ENCODE results near the gene CDH23. TPM values are rescaled to one million over a fixed set of nuclear protein-coding genes. Genes with fewer than 3 reads are reported as not detected.

The CDH23 gene
- polyA plus RNA-seq, 1 donor (not counting 4 experiments of a cell fraction or from before 2014, with no cell fraction given), result 0.01 TPM

DNA sequence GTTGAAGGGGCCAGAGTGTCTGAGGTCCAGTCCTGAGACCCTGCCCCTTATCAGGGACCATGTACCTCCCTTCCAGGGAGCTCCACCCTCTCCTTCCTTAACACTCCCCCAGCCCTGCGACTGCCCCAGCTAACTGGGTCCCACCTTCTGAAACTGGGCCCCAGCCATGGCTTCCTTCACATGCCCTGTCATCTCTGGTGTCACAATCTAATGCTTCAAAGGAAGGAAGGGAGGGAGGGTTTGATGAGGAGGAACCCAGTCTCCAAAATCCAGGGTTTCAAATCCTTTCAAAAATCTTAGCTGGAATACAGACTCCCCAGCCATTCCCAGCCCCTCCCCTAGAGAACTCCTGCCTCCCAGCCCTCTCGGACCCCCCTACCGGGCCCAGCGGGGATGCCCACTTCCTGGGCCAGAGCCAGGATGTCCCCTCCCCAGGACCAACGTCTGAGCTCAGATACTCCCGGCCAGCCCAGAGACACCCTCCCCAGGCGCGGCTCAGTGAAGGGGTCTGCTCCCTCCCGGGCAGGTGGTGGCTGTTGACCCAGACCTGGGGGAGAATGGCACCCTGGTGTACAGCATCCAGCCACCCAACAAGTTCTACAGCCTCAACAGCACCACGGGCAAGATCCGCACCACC, 304.9 kb downstream of the CDH23 start:
- Histone ChIP-seq H4K20me1 (ENCODE audit: control insufficient read depth, extremely low read depth, insufficient read depth, low read length) (no peaks in the 10 kb centered on the region), H3K36me3 (ENCODE audit: control insufficient read depth in 2 of 2, extremely low read depth in 1 of 2, insufficient read depth in 2 of 2, low read length in 2 of 2) (no peaks in the 10 kb centered on the region), H3K79me2 (ENCODE audit: control insufficient read depth, insufficient read depth, low read length) (no peaks in the 10 kb centered on the region), H3K4me3 (ENCODE audit: control insufficient read depth in 2 of 3, extremely low read depth in 1 of 3, insufficient read depth in 2 of 3, low read depth in 1 of 3, low read length in 3 of 3) (no peak overlapping the region), H2AFZ (ENCODE audit: control insufficient read depth, low read length) (no peak overlapping the region), H3K9me3 (ENCODE audit: control insufficient read depth, low read depth, low read length) (no peaks in the 10 kb centered on the region), H3K4me1 (ENCODE audit: control insufficient read depth, extremely low read depth, insufficient read depth, low read length) (peaks cover 11% of the 10 kb centered on the region), H3K27ac (ENCODE audit: control insufficient read depth, insufficient read depth, low read length) (no peak overlapping the region), H3K27me3 (ENCODE audit: control insufficient read depth, extremely low read depth, insufficient read depth, low read length) (no peaks in the 10 kb centered on the region), H3K9ac (ENCODE audit: control insufficient read depth, extremely low read depth, insufficient read depth, low read length) (no peak overlapping the region), H3K4me2 (ENCODE audit: control insufficient read depth, extremely low read depth, insufficient read depth, low read depth, low read length) (no peak overlapping the region), H3K9me1 (ENCODE audit: control insufficient read depth, extremely low read depth, insufficient read depth, low read length) (no peaks in the 10 kb centered on the region)
- DNase-seq (ENCODE audit: low read depth, low spot score) (no peak), FAIRE-seq (no peak)
- TF ChIP-seq, protein P1, sequence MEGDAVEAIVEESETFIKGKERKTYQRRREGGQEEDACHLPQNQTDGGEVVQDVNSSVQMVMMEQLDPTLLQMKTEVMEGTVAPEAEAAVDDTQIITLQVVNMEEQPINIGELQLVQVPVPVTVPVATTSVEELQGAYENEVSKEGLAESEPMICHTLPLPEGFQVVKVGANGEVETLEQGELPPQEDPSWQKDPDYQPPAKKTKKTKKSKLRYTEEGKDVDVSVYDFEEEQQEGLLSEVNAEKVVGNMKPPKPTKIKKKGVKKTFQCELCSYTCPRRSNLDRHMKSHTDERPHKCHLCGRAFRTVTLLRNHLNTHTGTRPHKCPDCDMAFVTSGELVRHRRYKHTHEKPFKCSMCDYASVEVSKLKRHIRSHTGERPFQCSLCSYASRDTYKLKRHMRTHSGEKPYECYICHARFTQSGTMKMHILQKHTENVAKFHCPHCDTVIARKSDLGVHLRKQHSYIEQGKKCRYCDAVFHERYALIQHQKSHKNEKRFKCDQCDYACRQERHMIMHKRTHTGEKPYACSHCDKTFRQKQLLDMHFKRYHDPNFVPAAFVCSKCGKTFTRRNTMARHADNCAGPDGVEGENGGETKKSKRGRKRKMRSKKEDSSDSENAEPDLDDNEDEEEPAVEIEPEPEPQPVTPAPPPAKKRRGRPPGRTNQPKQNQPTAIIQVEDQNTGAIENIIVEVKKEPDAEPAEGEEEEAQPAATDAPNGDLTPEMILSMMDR (optimal IDR thresholded peaks at IDR 0.05 in 1 of 3, IDR thresholded peaks at IDR 0.05 in 1 of 3, conservative IDR thresholded peaks at IDR 0.05 in 1 of 3; ENCODE audit: extremely low read depth in 1 of 3, insufficient read depth in 2 of 3, low read length in 3 of 3), result no peak
- no peak for TF ChIP-seq EZH2 (IDR thresholded peaks at IDR 0.05; ENCODE audit: low read length)
- dilution Hi-C loops (cut with MboI; ENCODE audit: extremely low pct_ligation_motif_present, low sequenced_read_pairs), result no loop called here

DNA sequence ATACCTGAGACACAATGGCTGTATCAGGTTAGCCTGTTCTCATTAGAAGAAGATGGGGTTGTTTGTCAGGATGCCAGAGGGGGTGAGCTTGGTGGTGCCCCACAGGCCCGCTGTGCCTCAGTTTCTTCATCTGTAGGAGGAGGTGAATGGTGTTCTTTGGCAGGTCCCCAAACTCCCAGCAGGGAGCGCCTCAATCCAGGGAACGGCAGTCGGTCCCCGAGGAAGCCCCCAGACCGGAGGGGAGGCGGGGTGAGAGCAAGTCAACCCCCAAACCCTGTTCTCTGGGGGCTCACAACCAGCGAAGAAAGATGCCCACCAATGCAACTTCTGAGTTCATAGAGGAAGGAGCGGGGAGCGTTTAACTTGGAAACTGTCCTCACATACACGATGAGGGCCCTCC, 306.9 kb downstream of the CDH23 start:
- no peak for DNase-seq (ENCODE audit: low read depth, low spot score)
- no peak for FAIRE-seq
- no peak overlapping the region for H3K27ac ChIP-seq (ENCODE audit: control insufficient read depth, insufficient read depth, low read length)
- H3K4me2 ChIP-seq (ENCODE audit: control insufficient read depth, extremely low read depth, insufficient read depth, low read depth, low read length), result no peak overlapping the region
- H3K36me3 ChIP-seq (ENCODE audit: control insufficient read depth in 2 of 2, extremely low read depth in 1 of 2, insufficient read depth in 2 of 2, low read length in 2 of 2), result no peaks in the 10 kb centered on the region
- no peaks in the 10 kb centered on the region for H4K20me1 ChIP-seq (ENCODE audit: control insufficient read depth, extremely low read depth, insufficient read depth, low read length)
- no peaks in the 10 kb centered on the region for H3K27me3 ChIP-seq (ENCODE audit: control insufficient read depth, extremely low read depth, insufficient read depth, low read length)
- no peak overlapping the region for H3K9ac ChIP-seq (ENCODE audit: control insufficient read depth, extremely low read depth, insufficient read depth, low read length)
- H3K9me3 ChIP-seq (ENCODE audit: control insufficient read depth, low read depth, low read length), result no peaks in the 10 kb centered on the region
- no peaks in the 10 kb centered on the region for H3K9me1 ChIP-seq (ENCODE audit: control insufficient read depth, extremely low read depth, insufficient read depth, low read length)
- H2AFZ ChIP-seq (ENCODE audit: control insufficient read depth, low read length), result no peak overlapping the region
- peaks cover 11% of the 10 kb centered on the region for H3K4me1 ChIP-seq (ENCODE audit: control insufficient read depth, extremely low read depth, insufficient read depth, low read length)
- no peak overlapping the region for H3K4me3 ChIP-seq (ENCODE audit: control insufficient read depth in 2 of 3, extremely low read depth in 1 of 3, insufficient read depth in 2 of 3, low read depth in 1 of 3, low read length in 3 of 3)
- H3K79me2 ChIP-seq (ENCODE audit: control insufficient read depth, insufficient read depth, low read length), result no peaks in the 10 kb centered on the region
- TF ChIP-seq EZH2 (IDR thresholded peaks at IDR 0.05; ENCODE audit: low read length), result no peak
- TF ChIP-seq, protein P1 (optimal IDR thresholded peaks at IDR 0.05 in 1 of 3, IDR thresholded peaks at IDR 0.05 in 1 of 3, conservative IDR thresholded peaks at IDR 0.05 in 1 of 3; ENCODE audit: extremely low read depth in 1 of 3, insufficient read depth in 2 of 3, low read length in 3 of 3), result peak in 1 of 3 experiments; percentile 5
- dilution Hi-C loops (cut with MboI; ENCODE audit: extremely low pct_ligation_motif_present, low sequenced_read_pairs), result no loop called here
